Activated CD4-positive, CD25-positive, alpha-beta regulatory T cell treated with anti-CD3 and anti-CD28 coated beads, Interleukin-2, amount 50 U/mL, for 24 hours (primary cell): Measurements from ENCODE around the gene PCYT1B.
A peak's percentile ranks its signal among the peaks of the same experiment; 100 is the strongest.
"Not testable (repeated sequence)": the region's sequence is repeated elsewhere in the genome, so short reads cannot be mapped to it uniquely, and the experiment has no call there.

Experiments
- ATAC-seq, 2 donors: fragments of 150-1000 bp; cut with Tn5 transposase; one replicate each; pipeline ENCODE4 v1.10.0; 2021; ENCODE audit warnings: mild to moderate bottlenecking in 1 of 2, moderate library complexity in 1 of 2

PCYT1B gene

DNA sequence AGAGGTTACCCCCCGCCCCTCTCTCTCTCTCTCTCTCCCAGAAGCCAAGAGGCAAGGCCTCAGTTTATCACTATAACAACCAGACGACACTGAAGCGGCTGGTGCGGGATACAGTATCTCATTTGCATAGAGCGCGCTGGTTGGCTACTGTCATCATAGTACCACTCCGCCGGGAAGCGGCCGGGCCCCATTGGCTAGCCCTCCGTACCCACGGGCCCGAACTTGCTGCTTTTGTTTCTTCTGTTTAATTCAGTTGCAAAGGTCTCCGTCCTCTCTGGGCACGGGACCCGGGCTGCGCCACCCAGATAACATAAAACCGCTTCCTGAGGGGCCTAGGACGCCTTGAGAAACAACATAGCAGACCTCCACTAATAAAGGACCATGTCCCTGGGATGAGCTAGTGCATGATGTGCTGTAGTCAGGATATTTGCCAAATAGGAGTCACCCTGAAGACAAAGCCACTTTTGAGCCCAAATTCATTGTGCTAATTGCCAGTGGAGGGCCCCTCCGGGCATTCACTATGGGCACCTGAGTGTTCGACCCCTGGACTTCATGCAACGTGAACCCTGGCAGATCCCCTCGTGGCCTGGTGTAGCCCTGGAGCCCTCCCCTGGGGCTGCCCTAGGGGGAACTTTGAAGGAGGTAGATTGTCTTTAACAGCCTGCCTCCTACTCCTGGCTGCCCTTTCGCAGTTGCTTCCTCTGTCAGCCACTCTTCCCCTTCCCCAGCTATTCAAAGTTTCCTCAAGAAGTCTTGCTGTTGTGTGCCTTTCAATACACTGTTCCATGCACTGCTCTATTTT lies at the start of gene PCYT1B:
TSS of gene PCYT1B (minus strand) at position 91 of the 802 bp plus-strand sequence. CDS start 242 bp downstream, outside the sequence.
- ATAC-seq = peak; percentile 95 to 98

- no peak for ATAC-seq
Measured at GRCh38 chrX:24696294-24696693, 49.1 kb upstream of the PCYT1B start.

DNA sequence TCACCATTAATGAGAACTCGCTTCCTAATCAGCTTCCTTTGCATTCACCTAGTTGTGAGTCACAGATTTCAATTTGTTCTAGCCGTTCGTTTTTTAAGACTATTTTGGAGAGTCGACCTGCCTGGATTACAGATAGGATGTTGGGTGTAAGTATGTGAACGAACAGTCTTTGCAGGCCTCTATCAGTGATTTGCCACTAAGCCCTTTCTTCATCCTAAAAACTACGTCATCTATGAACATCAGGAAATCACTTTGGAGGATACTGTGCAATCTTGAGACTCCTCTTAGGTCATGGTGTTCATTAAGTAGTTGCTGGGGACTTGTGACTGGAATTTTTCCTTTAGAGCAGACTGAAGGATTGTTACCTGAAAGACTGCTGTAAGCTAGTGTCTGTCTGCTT lies 47.7 kb upstream of the PCYT1B start:
- ATAC-seq = no peak

DNA sequence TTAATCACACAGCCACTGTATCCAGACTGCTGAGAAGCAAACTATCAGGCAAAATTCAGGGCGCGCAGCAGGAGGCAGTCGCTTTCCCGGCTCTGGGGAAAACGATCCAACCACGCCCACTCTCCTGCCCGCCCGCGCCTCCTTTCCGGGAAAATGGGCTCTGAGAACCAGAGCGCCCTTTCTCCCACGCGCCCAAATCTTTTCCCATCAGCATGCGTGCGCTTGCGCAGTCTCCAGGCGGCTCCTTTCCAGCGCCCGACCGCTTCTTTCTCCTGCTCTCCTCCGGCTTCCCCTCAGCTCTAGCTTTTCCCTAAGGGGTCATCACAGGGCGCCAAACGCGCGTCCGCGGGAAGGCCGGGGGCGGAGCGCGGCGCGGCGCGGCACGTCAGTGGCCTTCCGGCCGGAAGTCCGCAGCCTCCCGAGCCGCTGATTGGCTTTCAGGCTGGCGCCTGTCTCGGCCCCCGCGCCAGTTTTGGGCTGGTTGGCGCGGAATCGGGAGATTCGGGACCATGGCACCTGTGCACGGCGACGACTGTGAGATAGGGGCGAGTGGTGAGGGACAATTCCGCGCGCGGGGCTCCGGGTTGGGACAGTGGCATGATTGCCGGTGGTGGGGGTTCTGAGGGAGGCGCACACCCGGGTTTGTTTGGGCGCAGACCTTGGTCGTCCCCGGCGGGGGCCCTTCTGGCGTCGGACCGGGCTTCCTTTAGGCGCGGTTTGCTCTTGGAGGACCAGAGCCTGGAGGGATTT lies 46.5 kb upstream of the PCYT1B start, which contains the start of gene POLA1:
TSS of gene POLA1 (plus strand) at position 466 of the 750 bp plus-strand sequence. CDS start at position 510, 44 bp downstream.
- ATAC-seq = peak; percentile 91 to 94

DNA sequence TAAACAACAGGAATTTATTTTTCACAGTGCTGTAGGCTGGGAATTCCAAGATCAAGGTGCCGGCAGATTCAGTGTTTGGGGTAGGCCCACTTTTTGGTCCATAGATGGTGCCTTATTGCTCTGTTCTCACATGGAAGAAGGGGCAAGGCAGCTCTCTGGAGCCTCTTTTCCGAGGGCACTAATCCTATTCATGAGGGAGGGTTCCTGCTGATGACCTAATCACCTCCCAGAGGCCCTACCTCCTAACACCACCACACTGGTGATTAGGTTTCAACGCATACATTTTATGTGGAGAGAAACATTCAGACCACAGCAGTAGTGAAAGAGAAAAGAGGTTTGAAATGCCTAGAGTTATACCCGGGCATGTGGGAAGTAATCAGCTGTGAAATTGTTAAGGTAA lies 45.2 kb upstream of the PCYT1B start:
- no peak for ATAC-seq

DNA sequence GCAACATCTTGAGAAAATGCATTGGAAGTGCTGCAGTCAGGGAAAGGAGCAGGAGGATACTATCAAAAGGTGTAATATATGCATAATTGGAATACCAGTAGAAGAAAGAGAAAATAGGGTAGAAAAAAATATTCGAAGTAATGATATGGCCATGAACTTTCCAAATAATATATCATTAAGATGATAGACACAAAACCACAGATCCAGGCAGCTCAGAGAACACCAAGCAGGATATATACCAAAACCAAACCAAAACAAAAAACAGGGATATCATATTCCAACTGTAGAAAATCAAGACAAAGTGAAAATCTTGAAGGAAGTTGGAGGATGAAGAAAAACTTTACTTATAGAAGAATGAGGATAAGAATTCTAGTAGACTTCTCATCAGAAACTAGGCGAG lies 36.9 kb upstream of the PCYT1B start:
- ATAC-seq = no peak

GRCh38 chrX:24682739-24683432 lies 35.7 kb upstream of the PCYT1B start:
- peak; percentile 97 to 98 for ATAC-seq

GRCh38 chrX:24676403-24677024 lies 29.4 kb upstream of the PCYT1B start:
- no peak for ATAC-seq

DNA sequence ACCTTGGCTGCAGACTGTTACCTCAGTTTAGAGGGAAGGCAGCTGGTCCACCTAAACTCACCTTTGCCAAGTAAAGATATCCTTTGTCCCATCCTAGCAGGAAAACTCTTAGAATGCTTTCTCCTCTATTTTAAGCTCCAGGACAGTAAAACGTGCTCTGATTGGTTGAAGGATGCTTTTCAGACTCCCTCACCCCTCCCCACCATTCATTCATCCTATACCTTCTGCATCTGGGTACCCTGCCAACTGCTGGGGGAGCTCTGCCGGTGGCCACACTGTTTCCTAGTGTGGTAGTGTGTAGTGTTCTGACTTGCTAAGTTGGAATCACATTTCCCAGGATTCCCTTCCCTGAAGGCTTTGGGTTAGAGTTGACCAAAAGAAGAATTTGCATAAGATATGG lies 26.3 kb upstream of the PCYT1B start:
- no peak for ATAC-seq

GRCh38 chrX:24672701-24673190 lies 25.6 kb upstream of the PCYT1B start:
- ATAC-seq = no peak

DNA sequence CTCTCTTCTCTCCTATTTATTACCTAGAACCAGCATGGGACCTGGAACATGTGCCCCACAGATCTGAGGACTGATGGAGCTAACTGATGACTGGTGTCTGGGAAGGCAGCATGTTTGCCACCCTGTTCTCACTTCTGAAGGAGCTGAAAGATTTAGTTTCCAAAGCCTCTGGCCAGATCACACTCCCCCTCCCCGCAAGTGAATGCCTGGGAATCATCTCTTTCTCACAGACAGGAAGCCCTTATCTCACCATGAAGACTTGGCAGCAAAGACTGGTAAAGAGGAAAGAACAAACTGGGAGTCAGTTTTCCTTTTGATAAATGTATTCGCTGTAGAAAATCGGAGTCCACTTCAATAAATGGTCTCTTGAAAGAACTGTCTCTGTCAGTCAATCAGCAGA lies 21.0 kb upstream of the PCYT1B start:
- ATAC-seq = no peak

DNA sequence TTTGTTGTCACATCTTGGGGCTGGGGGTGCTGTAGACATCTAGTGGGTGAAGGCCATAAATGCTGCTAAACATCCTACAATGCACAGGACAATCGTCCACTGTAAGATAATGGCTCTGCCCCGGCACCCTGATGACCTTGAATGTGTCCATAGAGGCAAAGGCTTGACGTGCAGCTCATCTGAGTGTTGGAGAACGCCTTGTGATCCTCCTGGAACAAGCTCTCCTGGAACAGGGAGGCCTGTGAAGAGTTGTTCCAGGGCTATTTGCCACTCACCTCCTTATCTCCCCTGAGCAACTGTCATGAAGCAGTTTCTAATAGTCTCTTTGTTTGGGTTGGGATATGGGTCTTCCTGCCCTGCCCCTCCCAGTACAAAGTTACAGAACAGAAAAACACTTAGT lies 15.2 kb upstream of the PCYT1B start:
- no peak for ATAC-seq

DNA sequence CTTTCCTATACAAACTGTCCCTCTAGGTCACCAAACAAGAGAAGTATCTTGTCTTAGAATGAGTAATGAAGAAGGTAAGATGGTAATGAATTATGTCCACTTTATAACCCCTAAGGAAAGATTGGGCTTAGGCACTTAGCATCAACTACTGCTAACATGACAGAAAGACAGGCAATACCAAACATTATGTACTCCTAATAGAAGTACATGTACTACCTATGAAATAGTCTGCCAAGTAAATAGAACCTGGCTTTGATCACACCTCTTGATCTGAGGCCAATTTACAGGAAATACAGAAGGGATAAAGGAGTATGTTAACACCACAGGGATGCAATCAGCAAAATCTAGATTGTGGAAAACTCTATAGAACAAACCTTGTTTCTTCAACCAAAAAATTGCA lies 14.1 kb upstream of the PCYT1B start:
- no peak for ATAC-seq

GRCh38 chrX:24659646-24660045 lies 12.5 kb upstream of the PCYT1B start:
- no peak for ATAC-seq

DNA sequence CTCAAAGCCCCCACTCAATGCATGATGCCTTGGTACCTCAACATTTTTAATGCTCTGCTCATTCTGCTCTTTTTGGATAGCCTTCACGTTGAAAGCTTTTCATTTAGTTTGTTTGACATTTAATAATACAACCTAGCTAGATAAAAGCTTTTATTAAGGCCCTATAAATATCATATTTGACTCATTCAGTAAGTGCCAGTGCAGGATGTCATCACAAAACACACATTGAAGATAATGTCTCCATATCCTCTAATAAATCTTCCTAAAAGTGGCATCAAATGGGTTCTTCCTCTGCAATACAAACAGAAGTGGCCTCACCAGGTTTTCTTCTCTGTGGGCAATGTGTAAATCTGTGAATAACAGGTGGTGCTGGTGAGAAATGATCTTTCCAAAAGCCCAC lies 12.0 kb upstream of the PCYT1B start:
- no peak for ATAC-seq

DNA sequence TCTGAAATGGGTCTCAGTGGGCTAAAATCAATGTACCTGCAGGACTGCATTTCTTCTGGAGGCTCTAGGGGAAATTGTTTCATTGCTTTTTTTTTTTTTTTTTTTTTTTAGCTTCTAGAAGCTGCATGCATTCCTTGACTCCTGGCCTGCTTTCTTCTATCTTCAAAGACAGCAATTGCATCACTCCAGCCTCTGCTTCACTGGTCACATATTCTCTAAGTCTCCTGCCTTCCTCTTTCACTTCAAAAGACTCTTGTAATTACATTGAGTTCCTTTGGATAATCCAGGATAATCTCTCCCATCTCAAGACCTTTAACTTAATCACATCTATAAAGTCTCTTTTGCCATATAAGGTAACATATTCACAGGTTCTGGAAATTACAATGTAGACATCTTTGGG lies 11.3 kb upstream of the PCYT1B start:
- no peak for ATAC-seq

DNA sequence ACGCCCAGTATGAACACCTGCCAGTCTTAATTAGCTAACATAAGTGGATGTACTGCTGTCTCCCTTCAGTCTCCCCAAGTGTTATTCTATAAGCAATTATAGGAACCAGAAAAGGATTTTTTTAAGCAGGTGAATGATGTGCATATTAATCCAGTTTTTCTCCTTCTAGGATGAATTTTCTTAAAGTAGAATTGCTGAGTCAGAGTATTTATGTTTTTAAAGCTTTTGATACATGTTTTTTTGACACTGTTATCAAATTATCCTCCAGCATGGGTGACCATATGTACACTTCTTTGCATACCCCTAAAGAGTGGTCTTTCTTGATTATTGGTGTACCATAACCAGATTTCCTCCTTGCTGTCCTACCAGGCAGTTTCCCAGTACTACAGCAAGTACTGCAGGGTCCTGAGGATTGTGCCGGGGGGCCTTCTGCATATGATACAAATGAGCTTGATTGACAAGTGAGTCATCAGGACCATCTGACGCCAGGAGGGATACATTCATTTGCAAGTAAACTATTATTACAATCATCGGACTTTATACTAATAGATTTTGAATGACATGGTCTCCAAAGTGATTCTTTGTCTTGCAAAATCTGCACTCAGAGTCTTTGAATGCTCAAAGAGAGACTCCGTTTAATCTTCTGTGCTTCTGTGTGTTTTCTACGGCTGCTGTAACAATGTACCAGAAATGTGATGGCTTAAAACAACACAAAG lies 10.7 kb upstream of the PCYT1B start:
- no peak for ATAC-seq

- not testable (repeated sequence) for ATAC-seq
Measured at GRCh38 chrX:24655679-24656078, 8.5 kb upstream of the PCYT1B start.

GRCh38 chrX:24651783-24652182 lies 4.6 kb upstream of the PCYT1B start:
- no peak for ATAC-seq

DNA sequence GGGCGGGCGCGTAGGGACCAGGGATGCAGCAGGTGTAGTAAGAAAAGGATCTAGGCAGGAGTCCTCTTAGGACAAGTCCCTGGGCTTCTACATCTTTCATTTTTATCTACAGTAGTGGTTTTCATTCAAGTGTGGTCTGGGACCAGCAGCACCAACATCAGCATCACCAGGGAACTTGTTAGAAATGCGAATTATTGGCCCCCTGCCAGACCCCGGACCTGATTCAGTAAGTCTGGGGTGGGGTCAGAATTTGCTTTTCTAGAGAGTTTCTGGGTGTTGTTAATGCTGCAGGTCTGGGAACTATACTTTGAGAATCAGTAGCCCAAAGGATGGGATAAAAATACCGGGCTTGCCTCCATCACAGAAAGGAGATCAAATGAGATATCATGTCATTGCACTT lies 1.3 kb upstream of the PCYT1B start:
- no peak for ATAC-seq

- ATAC-seq = peak; percentile 12 to 14
Measured at GRCh38 chrX:24646745-24647182, 383 bp downstream of the PCYT1B start.

- ATAC-seq = no peak
Measured at GRCh38 chrX:24646006-24646405, 1.1 kb downstream of the PCYT1B start.
